ENCODE data around the gene PLCH1.

PLCH1 gene

DNA sequence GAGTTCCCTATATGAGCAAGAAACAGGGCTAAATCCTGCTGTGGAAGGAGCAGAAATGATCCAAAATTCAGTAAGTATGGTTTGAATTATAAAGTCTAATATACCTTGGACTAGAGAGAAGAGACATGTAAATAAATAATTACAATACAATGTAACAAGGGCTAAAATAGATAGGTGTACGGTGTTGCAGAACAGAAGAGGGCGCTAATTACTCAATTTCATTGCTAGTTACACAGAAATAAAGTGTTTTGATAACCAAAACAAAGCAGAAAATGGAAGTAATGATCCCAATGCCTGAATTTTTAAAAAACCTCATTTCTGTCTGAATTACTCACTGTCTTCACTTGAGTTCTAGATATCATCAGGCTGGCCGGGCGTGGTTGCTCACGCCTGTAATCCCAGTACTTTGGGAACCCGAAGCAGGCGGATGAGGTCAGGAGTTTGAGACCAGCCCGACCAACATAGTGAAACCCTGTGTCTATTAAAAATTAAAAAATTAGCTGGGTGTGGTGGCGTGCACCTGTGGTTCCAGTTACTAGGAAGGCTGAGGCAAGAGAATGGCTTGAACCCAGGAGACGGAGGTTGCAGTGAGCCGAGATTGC lies 8.3 kb upstream of the PLCH1 start:
- H3K27me3 ChIP-seq (ENCODE audit: insufficient read depth, poor library complexity, severe bottlenecking), result no peaks in the 10 kb centered on the region
- peak; percentile 15 to 27 for DNase-seq (ENCODE audit: low read depth in 1 of 2, low spot score in 1 of 2)
- TF ChIP-seq GABPA (IDR thresholded peaks at IDR 0.05; ENCODE audit: low read depth) (no peak), SPI1 (IDR thresholded peaks at IDR 0.05; ENCODE audit: borderline replicate concordance, low read depth) (no peak), POLR2AphosphoS5 (IDR thresholded peaks at IDR 0.05; ENCODE audit: low read depth) (no peak)
- TF ChIP-seq, protein P1, sequence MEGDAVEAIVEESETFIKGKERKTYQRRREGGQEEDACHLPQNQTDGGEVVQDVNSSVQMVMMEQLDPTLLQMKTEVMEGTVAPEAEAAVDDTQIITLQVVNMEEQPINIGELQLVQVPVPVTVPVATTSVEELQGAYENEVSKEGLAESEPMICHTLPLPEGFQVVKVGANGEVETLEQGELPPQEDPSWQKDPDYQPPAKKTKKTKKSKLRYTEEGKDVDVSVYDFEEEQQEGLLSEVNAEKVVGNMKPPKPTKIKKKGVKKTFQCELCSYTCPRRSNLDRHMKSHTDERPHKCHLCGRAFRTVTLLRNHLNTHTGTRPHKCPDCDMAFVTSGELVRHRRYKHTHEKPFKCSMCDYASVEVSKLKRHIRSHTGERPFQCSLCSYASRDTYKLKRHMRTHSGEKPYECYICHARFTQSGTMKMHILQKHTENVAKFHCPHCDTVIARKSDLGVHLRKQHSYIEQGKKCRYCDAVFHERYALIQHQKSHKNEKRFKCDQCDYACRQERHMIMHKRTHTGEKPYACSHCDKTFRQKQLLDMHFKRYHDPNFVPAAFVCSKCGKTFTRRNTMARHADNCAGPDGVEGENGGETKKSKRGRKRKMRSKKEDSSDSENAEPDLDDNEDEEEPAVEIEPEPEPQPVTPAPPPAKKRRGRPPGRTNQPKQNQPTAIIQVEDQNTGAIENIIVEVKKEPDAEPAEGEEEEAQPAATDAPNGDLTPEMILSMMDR (IDR thresholded peaks at IDR 0.05; ENCODE audit: insufficient read depth, low read length), result peak; percentile 57
- H3K27ac ChIP-seq (replicated peaks), result no peak overlapping the region
- H3K4me3 ChIP-seq (replicated peaks; ENCODE audit: insufficient read depth, low read length), result no peak overlapping the region

DNA sequence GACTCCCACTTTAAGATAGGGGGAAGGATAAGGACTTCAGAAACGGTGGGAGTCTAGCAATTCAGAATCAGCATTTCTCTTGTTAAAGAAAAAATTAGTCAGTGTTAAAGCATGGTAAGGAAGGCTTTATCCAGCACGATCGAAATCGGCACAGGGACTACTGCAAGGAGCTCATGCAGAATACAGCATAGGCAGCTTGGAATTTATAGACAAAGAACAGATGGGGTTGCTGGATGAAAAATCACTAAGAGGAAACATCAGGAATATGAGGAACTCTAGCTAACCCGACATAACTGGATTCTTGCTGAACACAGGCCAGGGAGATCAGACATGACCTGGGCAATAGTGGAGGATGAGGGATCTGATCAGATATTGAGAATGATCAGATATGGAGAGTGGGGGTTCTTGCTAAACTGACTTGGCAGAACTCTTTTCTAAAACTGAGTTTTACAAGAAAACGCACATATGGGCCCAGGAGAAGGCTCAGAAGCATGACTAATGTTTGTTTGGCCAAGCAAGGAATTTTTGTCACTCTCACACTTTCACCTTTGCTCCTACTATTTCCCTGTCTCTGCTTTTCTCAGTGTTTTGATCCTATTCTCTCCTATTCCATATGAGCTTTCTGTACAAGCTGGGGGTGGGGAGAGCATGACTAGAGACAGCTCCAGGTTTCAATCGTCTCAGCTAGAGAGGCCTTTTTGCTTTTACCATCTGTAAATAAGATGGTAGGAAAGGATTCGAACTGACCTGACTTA lies 3.9 kb upstream of the PLCH1 start:
- TF ChIP-seq, protein P1 (IDR thresholded peaks at IDR 0.05; ENCODE audit: insufficient read depth, low read length), result no peak
- TF ChIP-seq, protein P2, sequence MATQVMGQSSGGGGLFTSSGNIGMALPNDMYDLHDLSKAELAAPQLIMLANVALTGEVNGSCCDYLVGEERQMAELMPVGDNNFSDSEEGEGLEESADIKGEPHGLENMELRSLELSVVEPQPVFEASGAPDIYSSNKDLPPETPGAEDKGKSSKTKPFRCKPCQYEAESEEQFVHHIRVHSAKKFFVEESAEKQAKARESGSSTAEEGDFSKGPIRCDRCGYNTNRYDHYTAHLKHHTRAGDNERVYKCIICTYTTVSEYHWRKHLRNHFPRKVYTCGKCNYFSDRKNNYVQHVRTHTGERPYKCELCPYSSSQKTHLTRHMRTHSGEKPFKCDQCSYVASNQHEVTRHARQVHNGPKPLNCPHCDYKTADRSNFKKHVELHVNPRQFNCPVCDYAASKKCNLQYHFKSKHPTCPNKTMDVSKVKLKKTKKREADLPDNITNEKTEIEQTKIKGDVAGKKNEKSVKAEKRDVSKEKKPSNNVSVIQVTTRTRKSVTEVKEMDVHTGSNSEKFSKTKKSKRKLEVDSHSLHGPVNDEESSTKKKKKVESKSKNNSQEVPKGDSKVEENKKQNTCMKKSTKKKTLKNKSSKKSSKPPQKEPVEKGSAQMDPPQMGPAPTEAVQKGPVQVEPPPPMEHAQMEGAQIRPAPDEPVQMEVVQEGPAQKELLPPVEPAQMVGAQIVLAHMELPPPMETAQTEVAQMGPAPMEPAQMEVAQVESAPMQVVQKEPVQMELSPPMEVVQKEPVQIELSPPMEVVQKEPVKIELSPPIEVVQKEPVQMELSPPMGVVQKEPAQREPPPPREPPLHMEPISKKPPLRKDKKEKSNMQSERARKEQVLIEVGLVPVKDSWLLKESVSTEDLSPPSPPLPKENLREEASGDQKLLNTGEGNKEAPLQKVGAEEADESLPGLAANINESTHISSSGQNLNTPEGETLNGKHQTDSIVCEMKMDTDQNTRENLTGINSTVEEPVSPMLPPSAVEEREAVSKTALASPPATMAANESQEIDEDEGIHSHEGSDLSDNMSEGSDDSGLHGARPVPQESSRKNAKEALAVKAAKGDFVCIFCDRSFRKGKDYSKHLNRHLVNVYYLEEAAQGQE (IDR thresholded peaks at IDR 0.05; ENCODE audit: insufficient replicate concordance, low read depth), result no peak
- TF ChIP-seq GABPA (IDR thresholded peaks at IDR 0.05; ENCODE audit: low read depth), result no peak
- TF ChIP-seq POLR2AphosphoS5 (IDR thresholded peaks at IDR 0.05; ENCODE audit: low read depth), result no peak
- no peak for TF ChIP-seq SPI1 (IDR thresholded peaks at IDR 0.05; ENCODE audit: borderline replicate concordance, low read depth)
- Histone ChIP-seq H3K4me3 (replicated peaks; ENCODE audit: insufficient read depth, low read length) (no peak overlapping the region), H3K27me3 (ENCODE audit: insufficient read depth, poor library complexity, severe bottlenecking) (peaks cover 4% of the 10 kb centered on the region), H3K27ac (replicated peaks) (no peak overlapping the region)
- no peak for DNase-seq (ENCODE audit: low read depth in 1 of 2, low spot score in 1 of 2)

DNA sequence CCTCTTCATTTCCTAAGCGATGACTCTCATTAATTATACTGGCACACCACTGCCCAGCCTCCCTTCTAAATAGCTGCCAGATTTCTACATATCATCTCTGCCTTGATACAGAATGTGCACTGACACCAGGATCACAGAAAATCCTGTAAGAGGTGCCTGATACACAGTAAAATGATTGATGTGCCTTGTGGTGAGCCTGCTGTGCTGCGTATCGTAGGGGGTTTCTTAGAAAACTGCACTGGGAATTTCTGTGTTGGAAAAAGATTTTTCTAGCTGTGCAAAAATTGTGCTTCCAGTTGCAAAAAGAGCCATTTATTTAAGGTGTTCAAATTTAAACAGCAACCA lies 3.0 kb upstream of the PLCH1 start:
- Histone ChIP-seq H3K27me3 (ENCODE audit: insufficient read depth, poor library complexity, severe bottlenecking) (peaks cover 4% of the 10 kb centered on the region), H3K4me3 (replicated peaks; ENCODE audit: insufficient read depth, low read length) (no peak overlapping the region), H3K27ac (replicated peaks) (no peak overlapping the region)
- TF ChIP-seq, protein P2 (IDR thresholded peaks at IDR 0.05; ENCODE audit: insufficient replicate concordance, low read depth), result no peak
- TF ChIP-seq POLR2AphosphoS5 (IDR thresholded peaks at IDR 0.05; ENCODE audit: low read depth) (no peak), SPI1 (IDR thresholded peaks at IDR 0.05; ENCODE audit: borderline replicate concordance, low read depth) (no peak), GABPA (IDR thresholded peaks at IDR 0.05; ENCODE audit: low read depth) (no peak)
- TF ChIP-seq, protein P1 (IDR thresholded peaks at IDR 0.05; ENCODE audit: insufficient read depth, low read length), result no peak
- DNase-seq (ENCODE audit: low read depth in 1 of 2, low spot score in 1 of 2), result no peak

Measured in HL-60 (cell line).